T-helper 1 cell treated with Interleukin-12 subunit alpha and Interleukin-12 subunit beta and Interleukin-4 antibody, amounts not matched to agents 30 ng/mL and 1 ng/mL, for 36 hours (primary cell): Measurements from ENCODE around the gene HOXD10. TPM values are rescaled to one million over a fixed set of nuclear protein-coding genes. Genes with fewer than 3 reads are reported as not detected.

Experiments
- intact Hi-C: fragments of 100-400 bp; cut with micrococcal nuclease; formaldehyde crosslinking; loops from one replicate; pipeline ENCODE4 v1.15.1; 2024
- total RNA-seq: library from RNA; stranded (reverse); gene quantifications from 2 replicates; pipeline ENCODE4 v1.2.3, GENCODE V29; 2022

HOXD10 gene
- total RNA-seq, 1 donor from 2014 or later, result not detected

DNA sequence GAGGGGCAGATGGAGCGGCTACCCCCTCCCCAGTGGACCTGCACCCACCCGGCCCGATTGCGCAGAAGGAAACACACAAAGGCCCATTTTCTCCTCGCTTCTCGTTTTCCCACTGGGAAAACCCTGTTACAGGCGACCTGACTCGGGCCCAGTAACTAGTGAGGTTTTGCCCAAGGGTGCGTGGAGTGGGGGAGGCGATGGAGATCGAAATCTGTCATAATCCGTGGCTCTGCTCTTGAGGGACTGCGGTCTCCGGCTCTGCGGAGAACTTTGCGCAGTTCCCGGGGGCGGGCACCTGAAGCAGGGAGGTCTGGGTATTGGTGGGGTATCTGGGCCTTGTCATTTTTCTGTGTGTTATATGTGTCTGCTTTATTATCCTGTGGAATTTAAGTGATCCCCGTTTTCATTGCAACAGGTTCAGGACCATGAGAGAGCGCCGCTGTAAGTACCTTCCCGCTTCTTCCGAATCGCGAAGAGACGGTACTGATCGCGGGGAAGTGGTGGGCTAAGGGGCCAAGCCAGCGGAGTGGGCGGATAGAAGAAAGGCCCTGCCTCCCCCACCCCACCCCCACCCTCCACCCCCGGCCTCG, 30.7 kb downstream of the HOXD10 start:
- intact Hi-C loops, result no loop called here

DNA sequence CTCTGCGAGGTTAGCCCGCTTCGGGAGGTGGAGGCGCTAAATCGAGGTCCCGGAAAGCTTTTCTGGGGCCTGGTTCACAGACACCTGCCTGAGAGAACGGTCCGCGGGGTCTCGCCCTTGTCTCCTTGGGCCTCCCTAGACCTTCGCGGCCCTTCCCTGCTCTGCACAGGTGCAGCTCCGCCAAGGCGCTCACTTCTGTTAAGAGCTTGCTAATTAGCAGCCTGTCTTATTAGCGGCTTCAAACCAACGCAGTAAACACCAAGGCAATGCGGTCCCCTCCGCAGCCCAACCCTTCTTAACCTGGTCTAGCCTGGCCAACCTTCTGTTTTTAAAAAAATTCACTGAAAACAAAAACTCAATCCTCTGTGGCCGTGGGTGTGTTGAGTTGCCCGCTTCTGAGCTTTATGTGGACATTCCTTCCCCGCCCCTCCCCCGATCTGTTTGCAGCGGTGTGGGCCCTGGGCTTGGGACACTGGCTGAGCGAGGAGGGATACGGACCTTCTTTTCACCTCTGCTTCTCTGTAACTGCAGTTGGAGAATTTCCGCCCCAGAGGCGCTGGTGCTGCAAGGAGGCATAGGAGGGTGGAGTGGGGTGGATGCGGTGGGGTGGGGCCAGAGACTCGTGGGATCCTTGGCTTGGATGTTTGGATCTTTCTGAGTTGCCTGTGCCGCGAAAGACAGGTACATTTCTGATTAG, 31.4 kb downstream of the HOXD10 start:
- intact Hi-C loops, result no loop called here

DNA sequence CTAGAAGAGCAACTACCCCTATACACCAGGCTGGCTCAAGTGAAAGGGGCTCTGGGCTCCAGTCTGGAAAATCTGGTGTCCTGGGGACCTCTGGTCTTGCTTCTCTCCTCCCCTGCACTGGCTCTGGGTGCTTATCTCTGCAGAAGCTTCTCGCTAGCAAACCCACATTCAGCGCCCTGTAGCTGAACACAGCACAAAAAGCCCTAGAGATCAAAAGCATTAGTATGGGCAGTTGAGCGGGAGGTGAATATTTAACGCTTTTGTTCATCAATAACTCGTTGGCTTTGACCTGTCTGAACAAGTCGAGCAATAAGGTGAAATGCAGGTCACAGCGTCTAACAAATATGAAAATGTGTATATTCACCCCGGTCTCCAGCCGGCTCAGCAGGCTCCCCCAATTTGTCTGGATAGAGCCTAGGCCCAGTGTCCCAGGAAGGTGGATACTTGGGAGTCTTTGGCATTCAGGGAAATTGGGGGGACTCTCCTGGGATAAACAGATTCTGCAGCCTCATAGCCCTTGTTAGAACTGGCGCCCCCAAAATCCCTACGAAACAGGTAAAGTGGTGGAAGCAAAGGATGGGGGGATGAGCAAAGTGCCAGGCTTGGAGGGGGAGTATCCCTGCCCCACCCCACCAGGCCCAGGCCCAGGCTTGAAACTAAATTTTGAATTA, 32.3 kb downstream of the HOXD10 start:
- intact Hi-C loops, result no loop called here

DNA sequence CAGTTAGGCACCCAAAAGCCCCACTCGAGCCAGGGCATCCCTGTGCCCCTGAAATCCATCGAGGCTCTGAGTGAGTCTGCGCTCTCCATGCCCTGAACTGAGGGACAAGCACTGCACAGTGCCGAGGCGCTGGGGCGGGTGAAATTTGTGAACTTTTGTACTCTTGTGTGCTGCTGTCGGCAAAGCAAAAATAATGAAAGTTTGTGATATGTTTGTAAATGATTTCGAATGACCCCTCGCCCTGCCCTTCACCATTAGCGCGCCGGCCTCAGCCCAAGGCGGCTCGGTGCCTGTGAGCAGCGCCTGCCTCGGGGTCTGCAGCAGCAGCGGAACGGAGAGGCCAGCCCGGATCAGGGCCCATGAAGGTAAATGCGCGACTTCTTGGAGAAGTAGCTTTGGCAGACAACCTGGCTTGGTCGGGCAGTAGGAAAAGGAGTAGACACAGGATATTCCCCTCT, 32.9 kb downstream of the HOXD10 start:
- intact Hi-C loops, result no loop called here

DNA sequence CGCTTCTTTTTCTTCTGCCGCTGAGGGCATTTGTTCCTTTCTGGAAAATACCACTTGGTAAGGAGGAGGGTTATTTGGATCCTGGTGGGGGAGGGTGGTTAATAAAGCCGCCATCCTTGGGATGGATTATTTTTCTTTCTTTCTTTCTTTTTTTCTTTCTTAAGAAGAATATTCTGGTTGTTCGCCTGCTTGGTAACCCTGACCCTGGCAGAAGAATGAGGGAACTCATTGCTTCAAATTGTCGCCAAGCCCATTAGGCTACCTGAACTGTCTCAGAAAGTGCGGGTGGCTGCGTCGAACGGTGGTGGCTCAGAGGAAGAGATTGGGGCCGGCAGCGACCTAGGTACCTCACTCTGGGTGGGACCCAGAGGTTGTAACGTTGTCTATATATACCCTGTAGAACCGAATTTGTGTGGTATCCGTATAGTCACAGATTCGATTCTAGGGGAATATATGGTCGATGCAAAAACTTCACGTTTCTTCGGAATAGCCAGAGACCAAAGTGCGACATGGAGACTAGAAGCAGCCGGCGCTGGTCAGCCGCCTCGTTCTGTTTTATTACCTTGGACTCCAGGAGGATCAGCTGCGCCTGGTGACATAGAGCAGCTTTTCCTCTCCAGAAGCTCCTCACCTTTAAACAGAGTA, 33.5 kb downstream of the HOXD10 start:
- intact Hi-C loops, result loop anchor here (10.0 kb wide), 1 partner anchor 1815 kb away; the partner anchor contains the start of gene SP9

DNA sequence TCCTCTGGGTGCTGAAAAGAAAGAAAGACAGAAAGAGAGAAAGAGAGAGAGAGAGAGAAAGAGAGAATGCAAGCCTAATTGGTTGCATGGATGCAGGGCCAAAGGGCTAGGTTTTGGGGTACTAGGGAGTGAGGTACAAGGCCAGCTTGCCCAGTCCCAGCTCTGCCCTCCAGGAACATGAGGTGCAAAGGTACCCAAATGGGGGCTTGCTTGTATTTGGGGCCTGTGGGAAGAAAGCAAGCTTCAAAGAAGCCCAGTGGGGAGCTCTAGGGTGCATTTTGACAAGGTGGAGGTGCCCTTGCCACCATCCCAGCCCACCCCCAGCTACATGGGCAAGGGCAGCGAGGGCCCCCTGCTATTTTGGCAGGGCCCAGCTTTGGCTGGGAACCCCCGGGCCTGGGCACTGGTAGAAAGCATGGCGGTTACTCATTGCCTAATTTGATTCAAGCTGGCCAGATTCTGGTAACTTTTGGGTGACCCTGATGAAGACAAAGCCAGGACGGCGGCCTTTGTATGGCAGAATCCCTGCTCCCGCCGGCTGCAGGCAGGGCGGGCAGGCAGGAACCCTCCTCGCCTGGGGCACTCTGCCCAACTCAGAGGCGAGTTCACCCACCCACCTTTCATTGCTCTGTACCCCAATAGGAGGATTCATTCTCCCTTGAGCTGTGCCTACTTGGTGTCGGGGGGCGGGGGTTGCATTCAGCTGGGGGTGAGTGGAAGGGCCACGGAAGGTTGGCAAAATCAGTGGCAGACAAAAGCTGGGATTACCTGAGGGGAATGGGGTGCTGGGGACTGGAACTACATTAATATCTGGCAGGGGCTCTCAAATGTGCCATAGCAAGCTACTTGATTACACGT, 34.2 kb downstream of the HOXD10 start:
- intact Hi-C loops, result loop anchor here (10.0 kb wide), 1 partner anchor 1816 kb away; the partner anchor contains the start of gene SP9

DNA sequence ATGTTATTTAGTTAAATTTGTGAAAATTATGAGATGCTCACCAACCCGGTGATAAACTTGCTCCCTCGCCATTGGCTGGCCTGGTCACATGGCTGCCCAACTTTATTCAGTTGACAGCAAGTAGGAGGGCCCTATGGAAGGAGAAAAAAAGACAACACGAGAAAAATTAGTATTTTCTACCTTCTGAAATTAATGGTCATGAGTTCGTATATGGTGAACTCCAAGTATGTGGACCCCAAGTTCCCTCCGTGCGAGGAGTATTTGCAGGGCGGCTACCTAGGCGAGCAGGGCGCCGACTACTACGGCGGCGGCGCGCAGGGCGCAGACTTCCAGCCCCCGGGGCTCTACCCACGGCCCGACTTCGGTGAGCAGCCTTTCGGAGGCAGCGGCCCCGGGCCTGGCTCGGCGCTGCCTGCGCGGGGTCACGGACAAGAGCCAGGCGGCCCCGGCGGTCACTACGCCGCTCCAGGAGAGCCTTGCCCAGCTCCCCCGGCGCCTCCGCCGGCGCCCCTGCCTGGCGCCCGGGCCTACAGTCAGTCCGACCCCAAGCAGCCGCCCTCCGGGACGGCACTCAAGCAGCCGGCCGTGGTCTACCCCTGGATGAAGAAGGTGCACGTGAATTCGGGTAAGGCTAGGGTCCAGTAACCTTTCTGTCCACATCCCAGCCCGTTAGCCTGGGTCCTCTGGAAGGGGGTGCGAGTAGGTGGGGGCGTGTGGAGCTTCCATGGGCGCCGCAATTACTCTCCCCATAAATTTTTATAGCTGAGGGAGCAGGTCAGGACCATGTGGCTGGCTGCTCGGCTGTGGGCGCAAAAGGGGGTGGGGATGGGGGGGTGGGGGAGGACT, 35.1 kb downstream of the HOXD10 start, which contains the start of gene HOXD4:
Gene HOXD4, plus strand, starts transcription at position 109 of the 846 bp plus-strand sequence. Its CDS starts 84 bp downstream, at position 193.
- intact Hi-C loops, result loop anchor here (10.0 kb wide), 1 partner anchor 1817 kb away; the partner anchor contains the start of gene SP9

DNA sequence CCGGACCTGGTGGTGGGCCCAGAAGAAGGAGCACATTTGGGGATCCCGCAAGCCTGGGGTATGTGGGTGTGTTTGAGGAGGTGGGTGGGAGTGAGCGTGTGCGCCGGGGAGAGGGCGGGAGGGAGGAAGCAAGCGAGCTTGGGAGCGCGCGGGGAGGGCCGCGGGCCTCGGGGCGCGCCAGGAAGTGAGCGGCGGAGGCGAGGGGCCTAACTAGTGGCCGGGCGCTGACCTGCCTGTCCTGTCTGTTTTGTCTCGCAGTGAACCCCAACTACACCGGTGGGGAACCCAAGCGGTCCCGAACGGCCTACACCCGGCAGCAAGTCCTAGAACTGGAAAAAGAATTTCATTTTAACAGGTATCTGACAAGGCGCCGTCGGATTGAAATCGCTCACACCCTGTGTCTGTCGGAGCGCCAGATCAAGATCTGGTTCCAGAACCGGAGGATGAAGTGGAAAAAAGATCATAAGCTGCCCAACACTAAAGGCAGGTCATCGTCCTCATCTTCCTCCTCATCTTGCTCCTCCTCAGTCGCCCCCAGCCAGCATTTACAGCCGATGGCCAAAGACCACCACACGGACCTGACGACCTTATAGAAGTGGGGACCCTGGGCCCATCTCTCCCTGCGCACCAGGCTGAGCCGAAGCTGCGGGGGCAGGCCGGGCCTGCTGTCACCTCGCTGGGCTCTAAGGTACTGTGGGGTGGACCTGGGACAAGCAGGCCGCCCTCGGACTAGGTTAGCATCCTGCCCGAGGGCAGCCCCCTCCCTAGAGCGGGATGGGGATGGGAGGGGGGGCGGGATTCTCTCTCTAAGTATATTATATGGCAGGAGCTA, 36.0 kb downstream of the HOXD10 start:
- intact Hi-C loops, result loop anchor here (10.0 kb wide), 1 partner anchor 1818 kb away; the partner anchor contains the start of gene SP9

DNA sequence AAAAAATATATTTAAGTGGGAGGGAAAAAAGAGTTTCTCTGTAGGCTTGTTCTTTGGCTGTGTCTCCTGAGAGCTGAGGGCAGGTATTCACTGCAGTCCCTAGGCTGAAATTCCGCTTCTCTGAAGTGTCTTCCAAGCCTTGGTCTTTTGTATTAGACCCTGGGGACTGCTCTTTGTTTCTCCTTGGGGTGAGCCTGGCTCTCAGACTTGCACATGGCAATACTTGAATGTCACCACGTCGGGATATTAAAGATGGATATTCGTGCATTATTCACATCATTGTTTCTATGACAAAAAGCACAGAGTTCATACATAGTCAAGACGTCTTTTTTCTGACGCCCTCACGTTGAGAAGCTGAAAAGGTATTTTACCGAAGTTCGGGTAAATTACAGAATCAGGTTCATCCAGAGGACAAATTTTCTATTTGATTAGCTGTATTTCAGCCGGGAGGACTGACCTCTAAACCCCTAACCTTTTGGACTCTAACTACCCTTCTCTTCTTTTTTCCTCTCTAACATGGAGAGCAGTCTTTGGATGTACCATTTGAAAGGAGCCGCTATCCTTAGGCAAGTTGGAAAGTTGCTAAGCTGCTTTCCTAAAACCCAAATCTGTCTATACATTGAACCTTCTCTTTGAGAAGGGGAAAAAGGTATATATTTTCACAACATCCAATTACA, 38.1 kb downstream of the HOXD10 start:
- intact Hi-C loops, result loop anchor here (2.0 to 10.0 kb wide), 2 partner anchors 22 to 1820 kb away; partner anchors contain the start of gene SP9

DNA sequence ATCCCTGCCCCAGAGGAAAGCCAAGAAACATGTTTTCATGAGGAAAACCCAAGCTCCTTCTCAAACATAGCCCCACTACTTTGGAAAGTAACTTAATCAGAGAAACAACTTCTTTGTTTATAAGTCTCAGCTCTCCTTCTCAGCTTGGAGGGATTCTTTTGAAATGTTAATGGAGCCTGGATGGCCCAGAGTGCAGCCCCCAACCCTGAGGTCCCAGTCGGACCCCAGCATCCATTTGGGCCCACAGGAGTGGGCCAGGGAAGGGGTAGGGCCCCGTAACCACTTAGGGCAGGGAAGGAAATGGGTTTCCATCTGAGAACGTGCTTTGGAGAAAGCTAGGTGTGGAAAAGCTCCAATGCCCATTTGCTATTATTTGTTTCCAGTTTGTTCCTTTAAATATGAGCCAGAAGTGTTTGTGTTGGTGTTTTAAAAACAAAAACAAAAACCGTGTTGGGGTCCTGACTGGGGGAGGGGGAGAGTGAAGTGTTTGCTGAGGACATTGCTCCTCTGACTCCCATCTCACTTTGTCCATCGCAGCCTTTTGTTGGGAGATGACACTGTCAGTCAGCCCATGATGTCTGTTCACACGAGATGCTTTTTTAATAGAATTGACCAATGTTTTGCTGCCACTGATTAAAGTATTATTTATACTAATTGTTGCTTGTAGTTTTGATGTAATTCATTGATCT, 38.9 kb downstream of the HOXD10 start:
- intact Hi-C loops, result loop anchor here (2.0 to 10.0 kb wide), 5 partner anchors 15 to 1821 kb away; partner anchors contain the start of gene SP9

DNA sequence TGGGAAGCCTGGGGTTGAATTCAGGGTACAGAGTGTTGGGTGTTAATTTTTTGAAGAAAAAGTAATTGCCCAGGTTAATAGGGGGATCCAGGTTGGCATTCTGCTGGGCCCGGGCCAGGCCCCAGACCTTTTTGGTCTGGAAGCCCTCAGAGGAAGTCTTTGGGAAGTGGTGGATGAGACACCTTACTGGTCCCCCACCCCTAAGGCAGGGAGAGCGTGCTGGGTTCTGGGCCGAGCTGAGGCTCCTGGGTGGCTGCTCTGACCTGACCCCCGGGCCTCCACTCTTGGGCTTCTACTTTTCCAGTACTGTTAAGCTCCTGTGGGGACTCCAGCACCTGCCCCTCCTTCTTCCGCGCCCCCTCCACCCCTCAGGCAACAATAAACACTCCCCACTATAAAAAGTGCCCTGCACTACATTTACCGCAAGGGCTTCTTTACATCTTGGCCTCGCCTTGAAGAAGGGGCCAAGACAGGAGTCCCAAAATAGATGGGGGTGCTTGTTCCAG, 39.8 kb downstream of the HOXD10 start:
- intact Hi-C loops, result loop anchor here (2.0 to 10.0 kb wide), 4 partner anchors 16 to 1822 kb away; partner anchors contain the start of gene SP9

DNA sequence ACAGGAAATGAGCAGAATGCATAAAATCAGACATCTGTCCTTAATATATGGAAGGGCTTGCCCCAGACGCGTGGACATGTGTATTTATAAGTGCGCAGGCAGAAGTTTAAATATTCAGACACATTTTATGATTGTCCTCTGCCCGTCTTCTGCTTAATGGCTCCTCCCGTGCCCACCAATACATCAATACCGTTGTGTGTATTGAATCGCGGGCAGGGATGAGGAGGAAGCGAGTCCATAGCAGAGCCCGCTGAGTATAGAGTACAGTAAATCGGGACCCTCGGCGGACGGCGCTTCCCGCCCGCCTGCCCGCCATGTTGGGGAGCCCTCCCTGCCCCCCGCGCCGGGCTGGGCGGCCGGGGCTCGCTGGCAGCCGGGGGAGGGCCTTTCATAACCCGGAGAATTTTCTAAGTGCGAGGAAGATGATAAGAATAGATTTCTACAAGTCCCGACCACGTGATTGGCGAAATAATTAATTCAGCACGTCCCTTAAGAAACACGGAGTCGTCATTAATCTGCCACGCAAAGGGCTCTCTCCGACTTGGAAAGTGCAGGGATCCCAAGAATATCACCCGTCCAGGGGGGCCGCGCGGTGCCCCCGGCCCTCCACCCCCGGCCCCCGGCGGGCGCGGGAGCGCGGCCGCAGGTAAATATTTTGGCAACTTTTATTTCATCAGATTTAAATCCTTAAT, 40.4 kb downstream of the HOXD10 start, which contains the start of gene HOXD3:
Gene HOXD3, plus strand, starts transcription at position 501 of the 692 bp plus-strand sequence. CDS start 11,808 bp downstream, outside the sequence.
- intact Hi-C loops, result loop anchor here (2.0 to 10.0 kb wide), 4 partner anchors 16 to 1822 kb away; partner anchors contain the start of gene SP9

DNA sequence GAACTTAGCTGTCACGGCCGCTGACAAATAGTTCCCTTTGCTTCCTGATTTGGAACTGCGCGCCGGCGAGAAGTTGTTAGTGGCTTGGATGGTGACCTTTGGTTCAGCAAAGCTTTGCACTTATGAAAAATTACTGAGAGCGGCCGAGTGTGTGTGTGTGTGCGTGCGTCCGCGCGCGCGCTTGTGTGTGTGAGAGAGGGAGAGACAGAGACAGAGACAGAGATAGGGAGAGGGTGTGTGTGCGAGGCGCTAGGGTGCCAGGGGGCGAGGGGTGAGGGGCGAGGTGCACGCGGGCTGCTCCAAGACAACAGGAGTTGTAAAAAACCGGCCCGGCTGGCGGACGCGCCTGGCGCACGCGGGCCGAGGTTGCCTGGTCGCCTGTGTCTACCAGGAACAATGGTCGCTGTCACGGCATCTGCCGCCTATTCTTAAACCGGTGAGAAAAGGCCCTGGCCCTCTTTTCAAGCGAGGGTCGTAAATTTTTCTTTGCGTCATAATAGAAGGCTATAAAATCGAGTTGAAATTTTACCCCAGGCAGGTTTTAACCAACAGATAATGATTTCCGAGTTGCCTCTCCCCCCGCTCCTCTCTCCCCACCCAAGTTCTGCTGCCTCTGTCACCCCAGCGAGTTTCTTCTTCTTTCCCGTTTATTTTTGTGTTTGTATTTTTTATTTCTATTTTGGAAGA, 41.1 kb downstream of the HOXD10 start:
- intact Hi-C loops, result loop anchor here (2.0 to 10.0 kb wide), 4 partner anchors 15 to 1823 kb away; partner anchors contain the start of gene SP9

DNA sequence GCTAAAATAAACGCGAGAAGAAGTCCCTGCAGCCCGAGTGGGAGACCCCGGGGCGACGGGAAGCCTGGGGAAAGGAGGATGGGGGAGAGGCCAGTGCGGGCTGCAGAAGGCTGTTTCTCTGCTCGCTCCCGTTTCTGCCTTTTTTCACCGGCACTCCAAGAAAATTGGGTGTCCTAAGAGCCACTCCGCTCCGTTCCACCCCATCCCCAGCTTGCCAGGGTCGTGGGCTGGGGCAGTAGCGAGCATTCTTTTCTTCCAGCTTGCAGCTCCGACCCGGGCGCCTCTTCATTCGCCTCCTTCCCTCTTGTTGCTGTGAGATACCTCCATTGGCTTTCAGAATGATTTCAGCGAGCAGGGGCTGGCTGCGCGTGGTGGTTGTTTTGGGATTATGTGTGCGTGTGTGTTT, 41.6 kb downstream of the HOXD10 start:
- intact Hi-C loops, result loop anchor here (10.0 kb wide), 1 partner anchor 1823 kb away; the partner anchor contains the start of gene SP9
